ENCODE measurements around the gene PPP2R3A.

GRCh38 chr3:135994708-135995337 is 29.3 kb downstream of the PPP2R3A start:
- no peak for TF ChIP-seq CTCF (CRISPR knock-in tag; IDR thresholded peaks at IDR 0.05)
- no peak for TF ChIP-seq ATF4 (CRISPR knock-in tag; IDR thresholded peaks at IDR 0.05)
- TF ChIP-seq MYNN (CRISPR knock-in tag; IDR thresholded peaks at IDR 0.05; ENCODE audit: low read depth): no peak

Data from HepG2 (cell line).